ENCODE measurements around the gene RAD51B.

RAD51B gene

DNA sequence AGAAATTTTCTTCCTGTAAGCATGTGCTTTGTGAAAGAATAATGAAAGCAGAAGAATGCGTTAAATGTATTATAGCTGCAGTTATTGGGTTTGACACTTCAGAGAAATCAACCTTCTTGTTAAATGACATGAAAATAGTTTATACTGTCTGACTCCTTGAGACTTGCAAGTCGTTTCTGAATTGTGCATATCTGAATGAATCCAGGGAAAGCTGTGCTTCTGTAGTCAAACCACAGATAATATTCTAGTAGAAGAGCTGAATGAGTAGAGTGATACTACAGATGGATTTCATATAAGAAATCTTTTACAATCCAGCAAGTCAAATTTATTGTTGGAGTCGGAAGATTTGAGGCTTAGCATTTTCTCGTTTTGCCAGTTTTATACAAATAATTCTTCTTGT lies 343.3 kb downstream of the RAD51B start:
- H3K36me3 ChIP-seq (ENCODE audit: insufficient read depth, low read length), result no peaks in the 10 kb centered on the region
- no peaks in the 10 kb centered on the region for H3K9me3 ChIP-seq (ENCODE audit: low read depth, low read length)
- no peak overlapping the region for H3K9ac ChIP-seq (ENCODE audit: insufficient read length)
- no peak overlapping the region for H3K4me3 ChIP-seq
- H3K27ac ChIP-seq, result peak overlapping the region; percentile 59
- no peak for TF ChIP-seq FOXP2 (optimal IDR thresholded peaks at IDR 0.05; ENCODE audit: control extremely low read depth, extremely low read length, insufficient read depth)
- no peak for TF ChIP-seq POLR2AphosphoS5 (IDR thresholded peaks at IDR 0.05; ENCODE audit: borderline replicate concordance, low read depth, low read length)
- TF ChIP-seq EZH2 (IDR thresholded peaks at IDR 0.05), result no peak
- DNase-seq (ENCODE audit: low read depth, low spot score), result no peak

DNA sequence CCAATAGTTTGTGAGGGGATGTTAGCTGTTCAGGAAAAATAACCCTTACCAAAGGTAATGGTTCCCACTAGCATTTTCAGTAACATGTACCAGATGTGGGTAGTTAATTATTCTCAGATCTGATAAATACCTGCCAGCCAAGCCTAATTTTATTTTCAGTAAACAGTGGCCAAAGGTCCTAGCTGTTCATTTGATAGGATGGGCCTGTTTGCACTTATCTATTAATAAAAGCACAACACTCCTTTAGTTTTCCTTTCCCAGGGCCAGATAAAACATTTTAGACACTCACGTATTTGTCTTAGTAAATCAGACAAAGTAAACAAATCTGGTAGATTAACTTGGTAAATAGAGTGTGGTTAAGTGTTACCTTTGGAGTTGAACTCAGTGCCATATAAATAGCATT lies 345.1 kb downstream of the RAD51B start:
- DNase-seq (ENCODE audit: low read depth, low spot score), result no peak
- Histone ChIP-seq H3K9me3 (ENCODE audit: low read depth, low read length) (no peaks in the 10 kb centered on the region), H3K36me3 (ENCODE audit: insufficient read depth, low read length) (no peaks in the 10 kb centered on the region), H3K27ac (peak overlapping the region; percentile 33), H3K9ac (ENCODE audit: insufficient read length) (no peak overlapping the region), H3K4me3 (no peak overlapping the region)
- TF ChIP-seq FOXP2 (optimal IDR thresholded peaks at IDR 0.05; ENCODE audit: control extremely low read depth, extremely low read length, insufficient read depth) (no peak), POLR2AphosphoS5 (IDR thresholded peaks at IDR 0.05; ENCODE audit: borderline replicate concordance, low read depth, low read length) (no peak), EZH2 (IDR thresholded peaks at IDR 0.05) (no peak)

DNA sequence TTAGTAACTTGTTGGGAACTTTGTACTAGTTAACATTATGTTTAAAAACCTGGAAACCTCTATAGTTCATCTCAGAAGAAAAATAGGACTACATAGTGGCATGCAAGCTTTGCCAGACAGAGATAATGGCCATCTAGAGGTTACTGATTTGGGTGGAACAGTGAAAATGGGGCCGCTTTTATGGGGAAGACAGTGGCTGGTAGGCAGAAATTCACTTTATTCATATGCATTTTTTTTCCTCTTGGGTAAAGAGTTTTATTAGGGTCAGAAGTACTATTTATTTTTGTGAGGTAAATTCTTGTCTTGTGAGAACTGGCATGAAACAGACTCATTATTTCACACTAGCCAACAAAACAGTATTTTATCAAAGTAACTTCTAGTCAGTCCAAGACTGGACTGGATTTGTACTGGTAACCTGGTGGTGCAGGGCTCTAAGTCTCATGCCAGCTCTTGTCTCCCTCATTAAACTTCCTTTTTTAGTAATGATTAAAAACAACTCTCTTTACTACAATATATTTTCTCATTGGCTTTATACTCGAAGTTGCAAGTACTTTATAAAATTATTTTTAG lies 345.8 kb downstream of the RAD51B start:
- Histone ChIP-seq H3K9me3 (ENCODE audit: low read depth, low read length) (no peaks in the 10 kb centered on the region), H3K4me3 (no peak overlapping the region), H3K36me3 (ENCODE audit: insufficient read depth, low read length) (no peaks in the 10 kb centered on the region), H3K27ac (peak overlapping the region; percentile 33; the same call in 1 of the 2 replicates), H3K9ac (ENCODE audit: insufficient read length) (no peak overlapping the region)
- TF ChIP-seq FOXP2 (optimal IDR thresholded peaks at IDR 0.05; ENCODE audit: control extremely low read depth, extremely low read length, insufficient read depth) (no peak), EZH2 (IDR thresholded peaks at IDR 0.05) (no peak)
- no peak for DNase-seq (ENCODE audit: low read depth, low spot score)

- H3K36me3 ChIP-seq (ENCODE audit: insufficient read depth, low read length), result no peaks in the 10 kb centered on the region
- DNase-seq (ENCODE audit: low read depth, low spot score), result no peak
- no peak overlapping the region for H3K27ac ChIP-seq
- TF ChIP-seq FOXP2 (optimal IDR thresholded peaks at IDR 0.05; ENCODE audit: control extremely low read depth, extremely low read length, insufficient read depth) (no peak), POLR2AphosphoS5 (IDR thresholded peaks at IDR 0.05; ENCODE audit: borderline replicate concordance, low read depth, low read length) (no peak), EZH2 (IDR thresholded peaks at IDR 0.05) (no peak)
- no peak overlapping the region for H3K4me3 ChIP-seq
- no peaks in the 10 kb centered on the region for H3K9me3 ChIP-seq (ENCODE audit: low read depth, low read length)
- no peak overlapping the region for H3K9ac ChIP-seq (ENCODE audit: insufficient read length)
Measured at GRCh38 chr14:68166731-68167382, 347.3 kb downstream of the RAD51B start.

DNA sequence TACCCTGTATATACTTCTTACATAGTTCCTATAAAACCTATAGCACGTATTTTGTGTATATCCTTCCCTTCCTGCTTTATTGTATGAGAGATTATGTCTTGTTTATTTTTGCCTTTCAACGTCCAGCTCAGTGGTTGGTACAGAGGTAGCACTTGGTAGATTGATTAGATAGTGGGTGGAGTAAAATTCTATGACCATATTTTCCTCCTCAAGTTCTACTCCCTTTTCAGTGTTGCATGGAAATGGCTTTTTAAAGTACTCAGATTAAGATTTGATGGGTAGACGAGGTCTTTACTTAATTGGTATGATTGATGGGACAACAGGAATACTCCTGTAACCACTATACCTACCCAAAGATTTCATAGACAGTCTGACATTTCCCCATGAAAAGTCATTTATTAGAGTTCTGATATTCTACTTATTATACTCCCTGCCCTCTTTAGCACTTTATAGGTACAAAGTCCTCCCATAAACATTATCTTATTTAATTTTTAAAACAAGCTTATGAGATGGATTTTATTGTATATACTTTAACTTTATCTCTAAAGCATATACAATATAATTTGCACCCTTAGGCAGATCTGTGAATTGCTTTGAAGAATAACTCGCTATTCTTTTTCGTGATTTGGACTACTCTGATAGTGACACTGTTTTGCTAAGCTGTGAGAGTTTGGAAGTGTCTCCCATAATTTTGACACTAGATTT lies 348.0 kb downstream of the RAD51B start:
- H3K27ac ChIP-seq, result no peak overlapping the region
- no peak overlapping the region for H3K9ac ChIP-seq (ENCODE audit: insufficient read length)

DNA sequence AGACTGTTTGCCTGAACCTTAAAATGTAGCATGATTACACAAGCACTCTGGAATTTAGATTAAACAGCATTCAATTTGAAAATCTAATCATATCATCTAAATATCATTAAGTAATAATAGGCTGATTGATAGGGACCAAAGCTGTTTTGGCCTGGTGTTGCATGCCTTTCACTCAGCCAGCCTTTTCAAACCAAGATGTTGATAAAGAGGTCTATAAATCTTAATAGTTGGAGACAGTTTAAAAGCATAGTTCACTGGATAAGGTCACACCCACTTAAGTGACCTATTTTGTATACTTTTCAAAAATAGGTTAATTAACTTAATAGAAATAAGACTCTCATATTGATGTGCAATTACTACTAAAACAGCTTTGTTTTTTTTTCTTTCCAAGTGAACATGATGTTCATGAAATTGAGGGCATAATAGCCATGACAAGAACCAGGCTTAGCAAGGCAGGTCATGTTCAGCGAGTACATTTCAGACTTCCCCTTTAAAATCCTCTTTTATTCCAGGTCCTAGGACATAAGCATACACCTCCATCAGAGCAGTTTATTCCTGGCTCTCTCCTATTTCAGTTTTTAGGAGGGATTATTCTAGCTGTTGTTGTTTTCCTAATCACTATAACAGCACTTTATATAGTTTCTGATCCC lies 349.0 kb downstream of the RAD51B start:
- TF ChIP-seq FOXP2 (optimal IDR thresholded peaks at IDR 0.05; ENCODE audit: control extremely low read depth, extremely low read length, insufficient read depth), result no peak
- no peak for TF ChIP-seq POLR2AphosphoS5 (IDR thresholded peaks at IDR 0.05; ENCODE audit: borderline replicate concordance, low read depth, low read length)
- no peak for TF ChIP-seq EZH2 (IDR thresholded peaks at IDR 0.05)
- H3K9ac ChIP-seq (ENCODE audit: insufficient read length), result no peak overlapping the region
- no peak for DNase-seq (ENCODE audit: low read depth, low spot score)
- H3K4me3 ChIP-seq, result no peak overlapping the region
- no peaks in the 10 kb centered on the region for H3K9me3 ChIP-seq (ENCODE audit: low read depth, low read length)
- no peaks in the 10 kb centered on the region for H3K36me3 ChIP-seq (ENCODE audit: insufficient read depth, low read length)
- H3K27ac ChIP-seq, result no peak overlapping the region

More for the DNA sequence above, 348.0 kb downstream of the RAD51B start:
- Histone ChIP-seq H3K9me3 (ENCODE audit: low read depth, low read length) (no peaks in the 10 kb centered on the region), H3K4me3 (no peak overlapping the region), H3K36me3 (ENCODE audit: insufficient read depth, low read length) (no peaks in the 10 kb centered on the region)
- TF ChIP-seq POLR2AphosphoS5 (IDR thresholded peaks at IDR 0.05; ENCODE audit: borderline replicate concordance, low read depth, low read length), result no peak
- no peak for TF ChIP-seq EZH2 (IDR thresholded peaks at IDR 0.05)
- TF ChIP-seq FOXP2 (optimal IDR thresholded peaks at IDR 0.05; ENCODE audit: control extremely low read depth, extremely low read length, insufficient read depth), result no peak
- no peak for DNase-seq (ENCODE audit: low read depth, low spot score)

DNA sequence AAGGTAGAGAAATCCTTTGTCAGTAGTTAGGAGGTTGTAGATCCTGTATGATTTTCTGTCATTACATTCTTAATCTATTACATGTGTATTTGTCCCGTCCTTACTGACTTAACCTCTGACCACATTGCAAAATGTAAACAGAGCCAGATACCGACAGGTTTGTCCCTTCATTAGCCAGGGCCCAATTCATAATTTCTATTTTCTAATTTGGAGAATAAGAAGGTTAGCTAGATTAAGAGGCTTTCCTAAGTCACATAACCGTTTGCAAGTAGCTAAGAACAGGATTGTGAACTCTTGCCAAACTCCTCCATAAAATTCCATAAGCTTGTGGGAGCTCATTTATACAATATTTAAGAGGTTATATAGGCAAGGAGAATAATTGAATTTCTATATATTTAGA lies 352.6 kb downstream of the RAD51B start:
- Histone ChIP-seq H3K9me3 (ENCODE audit: low read depth, low read length) (no peaks in the 10 kb centered on the region), H3K9ac (ENCODE audit: insufficient read length) (no peak overlapping the region), H3K4me3 (no peak overlapping the region), H3K36me3 (ENCODE audit: insufficient read depth, low read length) (no peaks in the 10 kb centered on the region), H3K27ac (no peak overlapping the region)
- no peak for TF ChIP-seq POLR2AphosphoS5 (IDR thresholded peaks at IDR 0.05; ENCODE audit: borderline replicate concordance, low read depth, low read length)
- no peak for TF ChIP-seq FOXP2 (optimal IDR thresholded peaks at IDR 0.05; ENCODE audit: control extremely low read depth, extremely low read length, insufficient read depth)
- no peak for TF ChIP-seq EZH2 (IDR thresholded peaks at IDR 0.05)
- DNase-seq (ENCODE audit: low read depth, low spot score), result no peak

DNA sequence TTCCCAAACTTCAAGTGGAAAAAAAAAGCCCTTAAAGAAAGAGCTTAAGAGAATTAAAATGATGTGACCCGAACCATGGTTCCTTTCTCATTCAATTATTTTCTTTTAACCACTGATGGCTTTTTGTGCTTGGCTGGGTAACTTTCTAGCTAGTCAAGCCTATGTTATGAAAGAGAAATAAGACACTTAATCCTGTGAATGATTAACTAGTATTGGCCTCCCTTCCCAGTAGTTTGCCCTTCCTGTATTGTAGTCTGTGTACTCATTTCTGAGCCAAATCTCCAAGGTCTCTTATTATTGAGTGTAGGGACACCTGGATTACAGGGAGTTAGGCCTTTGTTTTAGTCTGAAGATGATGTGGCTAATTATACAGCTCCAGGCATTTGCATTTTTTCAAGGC lies 353.0 kb downstream of the RAD51B start:
- no peak for DNase-seq (ENCODE audit: low read depth, low spot score)
- no peak overlapping the region for H3K4me3 ChIP-seq
- no peaks in the 10 kb centered on the region for H3K36me3 ChIP-seq (ENCODE audit: insufficient read depth, low read length)
- H3K27ac ChIP-seq, result no peak overlapping the region
- no peak for TF ChIP-seq POLR2AphosphoS5 (IDR thresholded peaks at IDR 0.05; ENCODE audit: borderline replicate concordance, low read depth, low read length)
- TF ChIP-seq EZH2 (IDR thresholded peaks at IDR 0.05), result no peak
- no peak for TF ChIP-seq FOXP2 (optimal IDR thresholded peaks at IDR 0.05; ENCODE audit: control extremely low read depth, extremely low read length, insufficient read depth)
- no peak overlapping the region for H3K9ac ChIP-seq (ENCODE audit: insufficient read length)
- no peaks in the 10 kb centered on the region for H3K9me3 ChIP-seq (ENCODE audit: low read depth, low read length)
